ENCODE results near the gene ARHGAP21. TPM values are rescaled to one million over a fixed set of nuclear protein-coding genes. Genes with fewer than 3 reads are reported as not detected.
A peak's percentile ranks its signal among the peaks of the same experiment; 100 is the strongest.

ARHGAP21 gene
- total RNA-seq, 1 experiment from 2014 or later: 59.4 TPM

DNA sequence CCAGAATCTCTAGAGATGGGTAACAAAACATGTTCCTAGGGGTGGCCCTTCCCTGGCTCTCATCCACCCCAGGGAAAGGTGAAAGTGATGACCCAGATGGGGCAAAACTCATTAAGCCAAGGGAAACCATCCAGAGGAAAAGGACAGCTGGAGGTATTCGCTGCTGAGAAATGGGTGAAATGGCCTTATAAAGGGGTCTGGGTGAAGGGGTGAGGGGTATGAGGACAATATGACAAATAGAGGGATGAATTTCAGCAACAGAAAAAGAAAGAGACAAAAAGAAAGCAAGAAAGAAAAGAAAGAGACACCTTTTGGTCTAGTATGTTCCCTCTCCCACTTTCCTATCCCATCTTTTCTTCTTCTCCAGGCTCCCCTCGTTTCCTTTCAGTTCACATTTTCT is 26.6 kb downstream of the ARHGAP21 start:
- H4K5ac ChIP-seq (ENCODE audit: insufficient read length, low read depth, low read length): no peak overlapping the region
- no peaks in the 10 kb centered on the region for H3K79me2 ChIP-seq (ENCODE audit: insufficient read depth, low read length)
- H3K4ac ChIP-seq (ENCODE audit: low read depth, low read length): no peak overlapping the region
- H3K23ac ChIP-seq (ENCODE audit: insufficient read length, low read depth, low read length): no peak overlapping the region
- peaks cover 20 to 32% of the 10 kb centered on the region in 2 experiments for H3K4me1 Mint-ChIP-seq
- no peak overlapping the region for H3K27ac ChIP-seq (ENCODE audit: insufficient read length, low read depth, low read length)
- peaks cover 4% of the 10 kb centered on the region; the same call in 1 of the 2 replicates for H3K4me1 ChIP-seq (ENCODE audit: insufficient read depth, low read length)
- no peak overlapping the region for H4K8ac ChIP-seq (replicated peaks; ENCODE audit: insufficient read length, low read depth, low read length)
- H3T11ph ChIP-seq (ENCODE audit: low read length): no peak overlapping the region
- H2BK120ac ChIP-seq (ENCODE audit: low read depth, low read length, poor library complexity, severe bottlenecking): no peak overlapping the region
- H3K9ac ChIP-seq (ENCODE audit: extremely low read depth, insufficient read length, low read length): no peak overlapping the region
- H4K91ac ChIP-seq (ENCODE audit: insufficient read length, low read depth, low read length): no peak overlapping the region
- no peak overlapping the region for H2BK15ac ChIP-seq (ENCODE audit: low read depth, low read length)
- no CpG with 5 or more reads among the region's 2 CpGs for WGBS (ENCODE audit: extremely low coverage, insufficient read length, low lambda C conversion rate)
- no peak overlapping the region for H3K14ac ChIP-seq (ENCODE audit: insufficient read depth, low read length)
- no peaks in the 10 kb centered on the region for H3K23me2 ChIP-seq (ENCODE audit: insufficient read length, low read depth, low read length, poor library complexity, severe bottlenecking)
- peaks cover 3% of the 10 kb centered on the region for H3K79me1 ChIP-seq (ENCODE audit: insufficient read depth, low read depth, low read length, poor library complexity, severe bottlenecking)
- H2BK12ac ChIP-seq (ENCODE audit: insufficient read length, low read depth, low read length): no peak overlapping the region
- H4K20me1 ChIP-seq (ENCODE audit: control insufficient read depth, insufficient read depth, insufficient read length): no peaks in the 10 kb centered on the region
- H3K4me3 Mint-ChIP-seq: no peak overlapping the region
- no peak overlapping the region for H3K4me2 ChIP-seq (ENCODE audit: insufficient read depth, insufficient read length, low read length)
- H3K56ac ChIP-seq (ENCODE audit: insufficient read length, low read depth, low read length): no peak overlapping the region
- no peaks in the 10 kb centered on the region for H3K36me3 Mint-ChIP-seq (ENCODE audit: insufficient read depth in 1 of 3, low read depth in 3 of 3)
- no peak overlapping the region for H2AFZ ChIP-seq (ENCODE audit: low read length)
- no peak overlapping the region for H2AK5ac ChIP-seq (ENCODE audit: insufficient read length, low read length)
- no peak overlapping the region for H2BK5ac ChIP-seq (ENCODE audit: insufficient read length, low read length)
- no peak overlapping the region for H2BK20ac ChIP-seq (ENCODE audit: low read depth, low read length, poor library complexity, severe bottlenecking)
- H3K27ac Mint-ChIP-seq: peak overlapping the region in 2 of 3 experiments; percentile 63 to 69; a peak in 2 of 7 replicates
- no peaks in the 10 kb centered on the region for H3K27me3 ChIP-seq (ENCODE audit: insufficient read depth, low read length)
- TF ChIP-seq, protein P1, sequence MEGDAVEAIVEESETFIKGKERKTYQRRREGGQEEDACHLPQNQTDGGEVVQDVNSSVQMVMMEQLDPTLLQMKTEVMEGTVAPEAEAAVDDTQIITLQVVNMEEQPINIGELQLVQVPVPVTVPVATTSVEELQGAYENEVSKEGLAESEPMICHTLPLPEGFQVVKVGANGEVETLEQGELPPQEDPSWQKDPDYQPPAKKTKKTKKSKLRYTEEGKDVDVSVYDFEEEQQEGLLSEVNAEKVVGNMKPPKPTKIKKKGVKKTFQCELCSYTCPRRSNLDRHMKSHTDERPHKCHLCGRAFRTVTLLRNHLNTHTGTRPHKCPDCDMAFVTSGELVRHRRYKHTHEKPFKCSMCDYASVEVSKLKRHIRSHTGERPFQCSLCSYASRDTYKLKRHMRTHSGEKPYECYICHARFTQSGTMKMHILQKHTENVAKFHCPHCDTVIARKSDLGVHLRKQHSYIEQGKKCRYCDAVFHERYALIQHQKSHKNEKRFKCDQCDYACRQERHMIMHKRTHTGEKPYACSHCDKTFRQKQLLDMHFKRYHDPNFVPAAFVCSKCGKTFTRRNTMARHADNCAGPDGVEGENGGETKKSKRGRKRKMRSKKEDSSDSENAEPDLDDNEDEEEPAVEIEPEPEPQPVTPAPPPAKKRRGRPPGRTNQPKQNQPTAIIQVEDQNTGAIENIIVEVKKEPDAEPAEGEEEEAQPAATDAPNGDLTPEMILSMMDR (conservative IDR thresholded peaks at IDR 0.05): no peak
- no peak for DNase-seq
- no peak overlapping the region for H3K18ac ChIP-seq (ENCODE audit: insufficient read length, low read depth, low read length)
- H3K9me3 Mint-ChIP-seq: no peaks in the 10 kb centered on the region
- H3K27me3 Mint-ChIP-seq (ENCODE audit: low read depth): no peaks in the 10 kb centered on the region
- H3K9me3 ChIP-seq (ENCODE audit: control insufficient read depth, low read depth, low read length): no peaks in the 10 kb centered on the region

All from H9 (cell line).